ENCODE data around the gene KCND3.

Gene KCND3

GRCh38 chr1:111923766-111924165 is 65.7 kb downstream of the KCND3 start:
- no peaks in the 10 kb centered on the region for H3K9me3 ChIP-seq (ENCODE audit: insufficient read depth, low read length)
- H3K9ac ChIP-seq (ENCODE audit: low read length): no peak overlapping the region
- H2AFZ ChIP-seq (ENCODE audit: low read depth, low read length): no peak overlapping the region
- H3K4me1 ChIP-seq (ENCODE audit: low read length): no peaks in the 10 kb centered on the region
- TF ChIP-seq EZH2phosphoT487 (IDR thresholded peaks at IDR 0.05; ENCODE audit: low read depth) (no peak), CTCF (IDR thresholded peaks at IDR 0.05; ENCODE audit: low read depth, low read length) (no peak)
- H3K27ac ChIP-seq (ENCODE audit: low read length): no peak overlapping the region
- H4K20me1 ChIP-seq (ENCODE audit: insufficient read depth, low read length): no peaks in the 10 kb centered on the region
- no peaks in the 10 kb centered on the region for H3K36me3 ChIP-seq (replicated peaks; ENCODE audit: low read depth, low read length)
- no peaks in the 10 kb centered on the region for H3K27me3 ChIP-seq (ENCODE audit: low read depth, low read length)
- H3K79me2 ChIP-seq (ENCODE audit: low read length): no peaks in the 10 kb centered on the region
- H3K4me3 ChIP-seq (ENCODE audit: low read length): no peak overlapping the region
- no peak overlapping the region for H3K4me2 ChIP-seq (ENCODE audit: low read length)

GRCh38 chr1:111921948-111922347 is 67.5 kb downstream of the KCND3 start:
- H3K36me3 ChIP-seq (replicated peaks; ENCODE audit: low read depth, low read length): no peaks in the 10 kb centered on the region
- H4K20me1 ChIP-seq (ENCODE audit: insufficient read depth, low read length): no peaks in the 10 kb centered on the region
- TF ChIP-seq CTCF (IDR thresholded peaks at IDR 0.05; ENCODE audit: low read depth, low read length) (no peak), EZH2phosphoT487 (IDR thresholded peaks at IDR 0.05; ENCODE audit: low read depth) (no peak)
- H3K9ac ChIP-seq (ENCODE audit: low read length): no peak overlapping the region
- no peaks in the 10 kb centered on the region for H3K79me2 ChIP-seq (ENCODE audit: low read length)
- no peak overlapping the region for H3K4me3 ChIP-seq (ENCODE audit: low read length)
- H3K27me3 ChIP-seq (ENCODE audit: low read depth, low read length): 0 out of 2 replicates have a peak, but pooled peaks cover 7% of the 10 kb centered on the region
- H3K27ac ChIP-seq (ENCODE audit: low read length): no peak overlapping the region
- no peak overlapping the region for H3K4me2 ChIP-seq (ENCODE audit: low read length)
- no peaks in the 10 kb centered on the region for H3K4me1 ChIP-seq (ENCODE audit: low read length)
- H2AFZ ChIP-seq (ENCODE audit: low read depth, low read length): no peak overlapping the region
- no peaks in the 10 kb centered on the region for H3K9me3 ChIP-seq (ENCODE audit: insufficient read depth, low read length)

- no peak overlapping the region for H3K9ac ChIP-seq (ENCODE audit: low read length)
- H3K4me3 ChIP-seq (ENCODE audit: low read length): no peak overlapping the region
- no peak overlapping the region for H3K27ac ChIP-seq (ENCODE audit: low read length)
- TF ChIP-seq EZH2phosphoT487 (IDR thresholded peaks at IDR 0.05; ENCODE audit: low read depth) (no peak), CTCF (IDR thresholded peaks at IDR 0.05; ENCODE audit: low read depth, low read length) (no peak)
- H4K20me1 ChIP-seq (ENCODE audit: insufficient read depth, low read length): no peaks in the 10 kb centered on the region
- H3K4me1 ChIP-seq (ENCODE audit: low read length): no peaks in the 10 kb centered on the region
- H3K27me3 ChIP-seq (ENCODE audit: low read depth, low read length): 0 out of 2 replicates have a peak, but pooled peaks cover 13% of the 10 kb centered on the region
- no peaks in the 10 kb centered on the region for H3K9me3 ChIP-seq (ENCODE audit: insufficient read depth, low read length)
- no peaks in the 10 kb centered on the region for H3K36me3 ChIP-seq (replicated peaks; ENCODE audit: low read depth, low read length)
- no peaks in the 10 kb centered on the region for H3K79me2 ChIP-seq (ENCODE audit: low read length)
- no peak overlapping the region for H2AFZ ChIP-seq (ENCODE audit: low read depth, low read length)
- no peak overlapping the region for H3K4me2 ChIP-seq (ENCODE audit: low read length)
These were observed 69.0 kb downstream of the KCND3 start for GRCh38 chr1:111920221-111921024.

- H3K4me3 ChIP-seq (ENCODE audit: low read length): no peak overlapping the region
- H3K36me3 ChIP-seq (replicated peaks; ENCODE audit: low read depth, low read length): no peaks in the 10 kb centered on the region
- H3K27me3 ChIP-seq (ENCODE audit: low read depth, low read length): peaks cover 25% of the 10 kb centered on the region; the same call in 1 of the 2 replicates
- no peak overlapping the region for H3K27ac ChIP-seq (ENCODE audit: low read length)
- no peak overlapping the region for H3K9ac ChIP-seq (ENCODE audit: low read length)
- no peak overlapping the region for H2AFZ ChIP-seq (ENCODE audit: low read depth, low read length)
- H4K20me1 ChIP-seq (ENCODE audit: insufficient read depth, low read length): no peaks in the 10 kb centered on the region
- no peak overlapping the region for H3K4me2 ChIP-seq (ENCODE audit: low read length)
- H3K79me2 ChIP-seq (ENCODE audit: low read length): no peaks in the 10 kb centered on the region
- peaks cover 12% of the 10 kb centered on the region for H3K4me1 ChIP-seq (ENCODE audit: low read length)
- TF ChIP-seq EZH2phosphoT487 (IDR thresholded peaks at IDR 0.05; ENCODE audit: low read depth) (no peak), CTCF (IDR thresholded peaks at IDR 0.05; ENCODE audit: low read depth, low read length) (no peak)
- no peaks in the 10 kb centered on the region for H3K9me3 ChIP-seq (ENCODE audit: insufficient read depth, low read length)
These were observed 77.5 kb downstream of the KCND3 start for GRCh38 chr1:111911776-111912515.
